Measurements from ENCODE around the gene DCTPP1. TPM values are rescaled to one million over a fixed set of nuclear protein-coding genes. Genes with fewer than 3 reads are reported as not detected.
"Not testable (repeated sequence)": the region's sequence is repeated elsewhere in the genome, so short reads cannot be mapped to it uniquely, and the experiment has no call there.

DCTPP1 gene
- polyA plus RNA-seq, 10 donors = 22.9 to 38.5 (median 27.9) TPM

GRCh38 chr16:30452709-30453580 lies 23.1 kb upstream of the DCTPP1 start:
- DNase-seq = not testable (repeated sequence)

GRCh38 chr16:30449116-30449435 lies 19.2 kb upstream of the DCTPP1 start:
- DNase-seq = no peak

- DNase-seq = no peak
Observed at GRCh38 chr16:30447512-30448226, 17.8 kb upstream of the DCTPP1 start.

DNA sequence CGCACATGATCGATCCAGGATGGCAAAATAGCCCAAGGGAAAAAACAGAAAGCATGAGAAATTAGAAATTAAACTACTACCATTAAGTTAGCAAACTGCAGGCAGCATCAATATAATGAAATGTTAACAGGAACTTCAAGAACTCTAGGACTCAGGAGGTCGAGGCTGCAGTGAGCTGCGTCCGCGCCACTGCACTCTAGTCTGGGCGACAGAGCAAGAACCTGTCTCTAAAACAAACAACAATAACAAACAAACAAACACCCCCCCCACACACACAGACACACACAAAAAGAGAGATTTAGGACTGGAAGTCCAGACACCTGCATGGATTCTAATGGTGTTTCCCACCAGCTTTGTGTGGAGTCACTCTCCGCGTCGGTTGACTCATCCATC lies 16.4 kb upstream of the DCTPP1 start:
- no peak for DNase-seq

- DNase-seq = peak; percentile 96 to 98 (median 98)
Observed at GRCh38 chr16:30445408-30446202, 15.8 kb upstream of the DCTPP1 start, which contains the start of gene SEPHS2. Gene SEPHS2 (minus strand): TSS chr16:30445874. CDS start chr16:30445727, 147 bp downstream.

DNA sequence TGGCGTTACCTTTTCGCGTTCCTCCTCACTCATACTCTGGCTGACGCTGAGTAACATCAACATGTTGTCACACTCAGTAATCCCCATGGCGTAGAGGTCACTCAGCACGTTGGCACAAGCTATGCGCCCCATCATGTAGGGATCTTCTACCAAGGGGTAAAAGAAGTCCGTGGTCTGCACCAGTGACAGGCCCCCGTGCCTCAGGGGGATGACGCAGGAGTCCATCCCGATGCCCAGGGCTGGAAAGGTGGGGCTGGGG lies 15.2 kb upstream of the DCTPP1 start:
- no peak for DNase-seq

DNA sequence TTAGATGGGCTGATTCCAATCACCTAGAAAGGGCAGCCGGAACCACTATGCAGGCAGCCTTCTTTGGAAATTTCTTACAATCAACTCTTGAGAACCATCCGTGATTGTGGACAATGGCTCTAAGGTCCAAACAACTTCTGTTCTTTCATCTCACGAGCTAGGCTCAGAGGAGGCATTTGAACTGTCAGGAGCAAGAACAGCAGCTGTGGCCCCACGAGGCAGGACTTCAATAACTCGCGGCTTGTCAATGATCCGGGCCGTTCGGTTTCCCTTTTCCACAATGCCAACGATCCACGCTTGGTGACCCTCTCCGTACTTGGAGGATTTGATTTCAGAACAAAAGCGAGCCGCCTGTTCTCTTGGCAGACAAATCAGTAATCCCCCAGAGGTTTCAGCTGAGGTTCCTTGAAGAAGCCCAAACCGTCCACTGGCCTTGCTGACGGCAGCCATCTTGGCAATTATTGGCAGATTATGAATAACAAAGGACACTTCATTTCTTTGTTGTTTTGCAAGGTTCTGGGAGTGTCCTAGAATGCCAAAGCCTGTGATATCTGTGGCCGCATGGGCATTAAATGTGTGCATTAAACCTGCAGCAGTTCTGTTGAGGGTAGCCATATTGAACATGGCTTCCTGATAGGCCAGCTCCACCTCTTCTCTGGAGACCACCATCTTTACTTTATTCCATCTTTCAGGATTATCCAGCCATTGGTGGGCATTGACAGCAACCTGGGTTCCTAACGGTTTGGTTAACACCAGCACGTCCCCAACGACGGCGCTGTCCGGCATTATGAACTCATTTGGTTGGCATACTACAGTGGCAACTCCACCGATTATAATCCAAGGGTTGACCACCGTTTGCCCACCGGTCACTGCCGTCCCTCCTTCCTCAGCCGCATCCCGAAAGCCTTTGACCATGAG lies 14.7 kb upstream of the DCTPP1 start:
- DNase-seq = no peak

- no peak for DNase-seq
Observed at GRCh38 chr16:30443631-30444030, 13.8 kb upstream of the DCTPP1 start.

DNA sequence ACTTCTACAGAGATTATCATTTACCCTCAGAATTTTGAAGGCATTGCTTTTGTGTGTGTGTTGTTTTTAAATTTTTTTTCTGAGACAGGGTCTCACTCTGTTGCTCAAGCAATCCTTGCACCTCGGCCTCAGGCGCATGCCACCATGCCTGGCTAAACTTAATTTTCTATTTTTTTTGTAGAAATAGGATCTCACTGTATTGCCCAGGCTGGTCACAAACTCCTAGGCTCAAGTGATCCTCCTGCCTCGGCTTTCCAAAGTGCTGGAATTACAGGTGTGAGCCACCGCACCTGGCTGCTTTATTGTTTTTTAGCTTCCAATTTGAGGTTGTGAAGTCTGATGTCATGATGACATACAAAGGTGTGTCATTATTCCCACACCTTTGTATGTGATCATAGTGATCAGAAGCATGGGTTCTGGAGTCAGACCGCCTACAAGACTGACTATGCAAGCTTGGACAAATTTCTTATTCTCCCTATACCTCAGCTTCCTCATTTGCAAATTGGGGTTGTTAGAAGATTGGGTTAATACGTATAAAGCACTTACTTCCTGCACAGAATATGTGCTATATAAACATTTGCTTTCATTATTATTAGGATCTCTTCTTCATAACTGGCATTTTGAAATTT lies 10.0 kb upstream of the DCTPP1 start:
- DNase-seq = no peak

DNA sequence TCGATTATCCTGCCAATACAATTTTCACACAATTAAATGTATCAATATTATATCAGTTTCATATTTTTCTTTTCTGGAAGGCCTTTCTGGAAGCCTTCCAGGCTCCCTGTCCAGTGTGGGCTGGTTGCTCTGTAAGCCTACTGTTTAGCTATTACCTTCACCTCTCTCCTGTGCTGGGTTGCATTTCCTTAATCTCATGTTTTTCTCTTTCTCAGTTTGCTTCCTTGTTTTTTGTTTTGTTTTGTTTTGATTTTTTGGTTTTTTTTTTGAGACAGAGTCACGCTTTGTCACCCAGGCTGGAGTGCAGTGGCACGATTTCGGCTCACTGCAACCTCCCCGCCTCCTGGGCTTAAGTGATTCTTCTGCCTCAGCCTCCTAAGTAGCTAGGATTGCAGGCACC lies 9.0 kb upstream of the DCTPP1 start:
- DNase-seq = no peak

DNA sequence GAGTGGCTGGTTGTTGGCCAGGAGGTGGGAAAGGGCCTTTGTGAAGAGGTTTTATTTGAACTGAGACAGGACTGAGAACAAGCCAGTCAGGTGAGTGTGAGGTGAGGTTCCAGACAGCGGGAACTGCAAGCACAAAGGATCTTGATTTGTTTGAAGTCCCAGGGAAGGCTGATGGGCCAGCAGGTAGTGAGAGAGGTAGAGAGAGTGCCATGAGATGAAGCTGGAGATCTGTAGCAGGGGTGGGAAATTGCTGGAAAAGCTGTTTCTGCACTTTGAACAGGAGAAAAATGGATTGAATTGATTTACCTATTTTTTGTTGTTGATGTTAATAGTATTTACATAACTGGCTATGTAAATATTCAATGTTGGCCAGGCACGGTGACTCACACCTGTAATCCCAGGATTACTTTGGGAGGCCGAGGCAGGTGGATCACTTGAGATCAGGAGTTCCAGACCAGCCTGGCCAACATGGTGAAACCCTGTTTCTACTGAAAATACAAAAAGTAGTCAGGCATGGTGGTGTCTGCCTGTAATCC lies 7.7 kb upstream of the DCTPP1 start:
- DNase-seq = no peak

GRCh38 chr16:30434852-30435251 lies 5.0 kb upstream of the DCTPP1 start:
- no peak for DNase-seq

DNA sequence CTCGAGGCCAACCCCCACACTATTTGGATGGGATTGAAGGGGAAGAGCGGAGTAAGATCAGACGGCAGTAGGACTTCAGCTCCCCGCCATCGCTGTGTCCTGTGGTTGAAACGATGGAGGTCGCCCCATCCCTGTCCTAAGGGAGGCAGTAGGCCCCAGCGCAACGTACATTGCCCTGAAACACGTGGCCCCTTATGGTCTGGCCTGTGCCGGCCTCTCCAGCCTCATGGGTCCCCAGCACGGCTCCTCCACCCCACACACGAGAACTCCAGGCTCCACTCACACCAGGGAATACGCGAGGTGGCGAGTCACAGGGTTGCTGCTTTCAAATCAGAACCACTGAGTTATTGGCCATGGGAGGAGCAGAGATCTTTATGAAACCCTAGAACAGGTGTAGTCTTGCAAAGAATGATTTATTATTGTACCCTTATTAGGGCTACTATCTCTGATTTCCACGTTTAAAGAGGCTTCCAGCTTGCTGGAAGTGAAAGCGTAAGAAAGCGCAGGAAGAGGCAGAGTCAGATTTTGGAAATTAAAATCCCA lies 669 bp upstream of the DCTPP1 start:
- DNase-seq = no peak

GRCh38 chr16:30429418-30429677 lies 482 bp downstream of the DCTPP1 start:
- DNase-seq = no peak

DNA sequence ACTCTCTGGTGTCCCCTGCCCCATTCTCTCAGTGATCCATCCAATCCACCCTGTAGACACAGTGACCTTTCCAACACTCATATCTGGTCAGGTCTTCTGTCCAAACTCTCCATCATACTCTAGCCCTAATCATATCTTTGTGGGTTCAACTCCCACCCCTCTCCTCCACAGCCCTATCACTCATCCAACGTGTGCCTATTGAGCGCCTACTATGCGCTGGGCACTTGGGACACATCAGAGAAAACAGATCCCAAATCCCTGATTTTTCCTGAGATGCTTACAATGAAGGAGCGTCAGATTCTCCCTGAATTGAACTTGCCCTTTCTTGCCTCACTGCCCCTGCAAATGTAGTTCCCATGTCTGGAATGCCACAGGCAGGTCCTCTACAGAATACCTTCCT lies 1.8 kb downstream of the DCTPP1 start:
- no peak for DNase-seq

DNA sequence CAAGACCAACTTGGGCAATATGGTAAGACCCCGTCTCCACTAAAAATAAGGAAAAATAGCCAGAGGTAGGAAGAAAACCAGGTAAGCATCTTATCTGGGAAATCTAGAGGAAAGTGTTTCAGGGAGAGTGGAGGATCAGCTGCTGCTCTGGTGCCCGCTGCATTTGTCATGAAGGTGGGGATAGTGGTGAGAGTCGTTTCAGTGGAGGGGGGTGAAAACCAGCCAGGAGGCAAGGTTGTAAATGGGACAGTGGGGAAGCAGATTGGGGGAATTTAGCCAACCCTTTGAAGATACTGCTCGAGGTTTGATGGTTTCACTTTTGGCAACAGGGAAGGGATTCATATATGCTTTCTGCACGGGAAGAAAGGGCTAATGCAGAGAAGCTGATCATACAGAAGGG lies 8.8 kb downstream of the DCTPP1 start:
- DNase-seq = no peak

GRCh38 chr16:30418350-30419181 lies 11.3 kb downstream of the DCTPP1 start:
- peak in 1 of 3 donors; percentile 30 for DNase-seq

DNA sequence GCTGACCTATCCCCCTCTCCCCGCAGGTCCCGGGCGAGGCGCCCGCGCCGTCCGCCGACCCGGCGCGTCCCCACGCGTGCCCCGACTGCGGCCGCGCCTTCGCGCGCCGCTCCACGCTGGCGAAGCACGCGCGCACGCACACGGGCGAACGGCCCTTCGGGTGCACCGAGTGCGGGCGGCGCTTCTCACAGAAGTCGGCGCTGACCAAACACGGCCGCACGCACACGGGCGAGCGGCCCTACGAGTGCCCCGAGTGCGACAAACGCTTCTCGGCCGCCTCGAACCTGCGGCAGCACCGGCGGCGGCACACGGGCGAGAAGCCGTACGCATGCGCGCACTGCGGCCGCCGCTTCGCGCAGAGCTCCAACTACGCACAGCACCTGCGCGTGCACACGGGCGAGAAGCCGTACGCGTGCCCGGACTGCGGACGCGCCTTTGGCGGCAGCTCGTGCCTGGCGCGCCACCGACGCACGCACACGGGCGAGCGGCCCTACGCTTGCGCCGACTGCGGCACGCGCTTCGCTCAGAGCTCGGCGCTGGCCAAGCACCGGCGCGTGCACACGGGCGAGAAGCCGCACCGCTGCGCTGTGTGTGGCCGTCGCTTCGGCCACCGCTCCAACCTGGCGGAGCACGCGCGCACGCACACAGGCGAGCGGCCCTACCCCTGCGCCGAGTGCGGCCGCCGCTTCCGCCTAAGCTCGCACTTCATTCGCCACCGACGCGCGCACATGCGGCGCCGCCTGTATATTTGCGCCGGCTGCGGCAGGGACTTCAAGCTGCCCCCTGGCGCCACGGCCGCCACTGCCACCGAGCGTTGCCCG lies 12.1 kb downstream of the DCTPP1 start:
- DNase-seq = peak; percentile 87 to 96 (median 92)
